ENCODE data around the gene CRADD. TPM values are rescaled to one million over a fixed set of nuclear protein-coding genes. Genes with fewer than 3 reads are reported as not detected.

Gene CRADD
- total and polyA plus RNA-seq, 10 of the 15 experiments (the other 5 are each of a cell fraction or from before 2014, with no cell fraction given), result 7.6 to 15.5 (median 11.7) TPM

DNA sequence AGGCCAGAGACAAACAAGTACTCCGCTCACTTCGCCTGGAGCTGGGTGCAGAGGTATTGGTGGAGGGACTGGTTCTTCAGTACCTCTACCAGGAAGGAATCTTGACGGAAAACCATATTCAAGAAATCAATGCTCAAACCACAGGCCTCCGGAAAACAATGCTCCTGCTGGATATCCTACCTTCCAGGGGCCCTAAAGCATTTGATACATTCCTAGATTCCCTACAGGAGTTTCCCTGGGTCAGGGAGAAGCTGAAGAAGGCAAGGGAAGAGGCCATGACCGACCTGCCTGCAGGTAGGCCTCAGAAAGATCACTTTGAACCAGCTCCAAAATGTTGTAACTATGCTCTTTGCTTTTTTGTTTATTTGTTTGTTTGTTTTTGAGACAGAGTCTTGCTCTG, 1.6 kb downstream of the CRADD start (continued):
- TF ChIP-seq, protein P1, sequence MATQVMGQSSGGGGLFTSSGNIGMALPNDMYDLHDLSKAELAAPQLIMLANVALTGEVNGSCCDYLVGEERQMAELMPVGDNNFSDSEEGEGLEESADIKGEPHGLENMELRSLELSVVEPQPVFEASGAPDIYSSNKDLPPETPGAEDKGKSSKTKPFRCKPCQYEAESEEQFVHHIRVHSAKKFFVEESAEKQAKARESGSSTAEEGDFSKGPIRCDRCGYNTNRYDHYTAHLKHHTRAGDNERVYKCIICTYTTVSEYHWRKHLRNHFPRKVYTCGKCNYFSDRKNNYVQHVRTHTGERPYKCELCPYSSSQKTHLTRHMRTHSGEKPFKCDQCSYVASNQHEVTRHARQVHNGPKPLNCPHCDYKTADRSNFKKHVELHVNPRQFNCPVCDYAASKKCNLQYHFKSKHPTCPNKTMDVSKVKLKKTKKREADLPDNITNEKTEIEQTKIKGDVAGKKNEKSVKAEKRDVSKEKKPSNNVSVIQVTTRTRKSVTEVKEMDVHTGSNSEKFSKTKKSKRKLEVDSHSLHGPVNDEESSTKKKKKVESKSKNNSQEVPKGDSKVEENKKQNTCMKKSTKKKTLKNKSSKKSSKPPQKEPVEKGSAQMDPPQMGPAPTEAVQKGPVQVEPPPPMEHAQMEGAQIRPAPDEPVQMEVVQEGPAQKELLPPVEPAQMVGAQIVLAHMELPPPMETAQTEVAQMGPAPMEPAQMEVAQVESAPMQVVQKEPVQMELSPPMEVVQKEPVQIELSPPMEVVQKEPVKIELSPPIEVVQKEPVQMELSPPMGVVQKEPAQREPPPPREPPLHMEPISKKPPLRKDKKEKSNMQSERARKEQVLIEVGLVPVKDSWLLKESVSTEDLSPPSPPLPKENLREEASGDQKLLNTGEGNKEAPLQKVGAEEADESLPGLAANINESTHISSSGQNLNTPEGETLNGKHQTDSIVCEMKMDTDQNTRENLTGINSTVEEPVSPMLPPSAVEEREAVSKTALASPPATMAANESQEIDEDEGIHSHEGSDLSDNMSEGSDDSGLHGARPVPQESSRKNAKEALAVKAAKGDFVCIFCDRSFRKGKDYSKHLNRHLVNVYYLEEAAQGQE (IDR thresholded peaks at IDR 0.05; ENCODE audit: low read depth, low read length), result no peak
- TF ChIP-seq, protein P2, sequence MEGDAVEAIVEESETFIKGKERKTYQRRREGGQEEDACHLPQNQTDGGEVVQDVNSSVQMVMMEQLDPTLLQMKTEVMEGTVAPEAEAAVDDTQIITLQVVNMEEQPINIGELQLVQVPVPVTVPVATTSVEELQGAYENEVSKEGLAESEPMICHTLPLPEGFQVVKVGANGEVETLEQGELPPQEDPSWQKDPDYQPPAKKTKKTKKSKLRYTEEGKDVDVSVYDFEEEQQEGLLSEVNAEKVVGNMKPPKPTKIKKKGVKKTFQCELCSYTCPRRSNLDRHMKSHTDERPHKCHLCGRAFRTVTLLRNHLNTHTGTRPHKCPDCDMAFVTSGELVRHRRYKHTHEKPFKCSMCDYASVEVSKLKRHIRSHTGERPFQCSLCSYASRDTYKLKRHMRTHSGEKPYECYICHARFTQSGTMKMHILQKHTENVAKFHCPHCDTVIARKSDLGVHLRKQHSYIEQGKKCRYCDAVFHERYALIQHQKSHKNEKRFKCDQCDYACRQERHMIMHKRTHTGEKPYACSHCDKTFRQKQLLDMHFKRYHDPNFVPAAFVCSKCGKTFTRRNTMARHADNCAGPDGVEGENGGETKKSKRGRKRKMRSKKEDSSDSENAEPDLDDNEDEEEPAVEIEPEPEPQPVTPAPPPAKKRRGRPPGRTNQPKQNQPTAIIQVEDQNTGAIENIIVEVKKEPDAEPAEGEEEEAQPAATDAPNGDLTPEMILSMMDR (IDR thresholded peaks at IDR 0.05 in 2 of 3, conservative IDR thresholded peaks at IDR 0.05 in 1 of 3; ENCODE audit: control insufficient read depth in 2 of 3, extremely low read depth in 1 of 3, insufficient read depth in 1 of 3, low read depth in 3 of 3, low read length in 3 of 3), result no peak
- TF ChIP-seq, protein P3, sequence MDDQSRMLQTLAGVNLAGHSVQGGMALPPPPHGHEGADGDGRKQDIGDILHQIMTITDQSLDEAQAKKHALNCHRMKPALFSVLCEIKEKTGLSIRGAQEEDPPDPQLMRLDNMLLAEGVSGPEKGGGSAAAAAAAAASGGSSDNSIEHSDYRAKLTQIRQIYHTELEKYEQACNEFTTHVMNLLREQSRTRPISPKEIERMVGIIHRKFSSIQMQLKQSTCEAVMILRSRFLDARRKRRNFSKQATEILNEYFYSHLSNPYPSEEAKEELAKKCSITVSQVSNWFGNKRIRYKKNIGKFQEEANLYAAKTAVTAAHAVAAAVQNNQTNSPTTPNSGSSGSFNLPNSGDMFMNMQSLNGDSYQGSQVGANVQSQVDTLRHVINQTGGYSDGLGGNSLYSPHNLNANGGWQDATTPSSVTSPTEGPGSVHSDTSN (IDR thresholded peaks at IDR 0.05; ENCODE audit: insufficient replicate concordance, low read depth, low read length), result no peak
- TF ChIP-seq PAX8 (IDR thresholded peaks at IDR 0.05), result no peak
- TF ChIP-seq, protein P4, sequence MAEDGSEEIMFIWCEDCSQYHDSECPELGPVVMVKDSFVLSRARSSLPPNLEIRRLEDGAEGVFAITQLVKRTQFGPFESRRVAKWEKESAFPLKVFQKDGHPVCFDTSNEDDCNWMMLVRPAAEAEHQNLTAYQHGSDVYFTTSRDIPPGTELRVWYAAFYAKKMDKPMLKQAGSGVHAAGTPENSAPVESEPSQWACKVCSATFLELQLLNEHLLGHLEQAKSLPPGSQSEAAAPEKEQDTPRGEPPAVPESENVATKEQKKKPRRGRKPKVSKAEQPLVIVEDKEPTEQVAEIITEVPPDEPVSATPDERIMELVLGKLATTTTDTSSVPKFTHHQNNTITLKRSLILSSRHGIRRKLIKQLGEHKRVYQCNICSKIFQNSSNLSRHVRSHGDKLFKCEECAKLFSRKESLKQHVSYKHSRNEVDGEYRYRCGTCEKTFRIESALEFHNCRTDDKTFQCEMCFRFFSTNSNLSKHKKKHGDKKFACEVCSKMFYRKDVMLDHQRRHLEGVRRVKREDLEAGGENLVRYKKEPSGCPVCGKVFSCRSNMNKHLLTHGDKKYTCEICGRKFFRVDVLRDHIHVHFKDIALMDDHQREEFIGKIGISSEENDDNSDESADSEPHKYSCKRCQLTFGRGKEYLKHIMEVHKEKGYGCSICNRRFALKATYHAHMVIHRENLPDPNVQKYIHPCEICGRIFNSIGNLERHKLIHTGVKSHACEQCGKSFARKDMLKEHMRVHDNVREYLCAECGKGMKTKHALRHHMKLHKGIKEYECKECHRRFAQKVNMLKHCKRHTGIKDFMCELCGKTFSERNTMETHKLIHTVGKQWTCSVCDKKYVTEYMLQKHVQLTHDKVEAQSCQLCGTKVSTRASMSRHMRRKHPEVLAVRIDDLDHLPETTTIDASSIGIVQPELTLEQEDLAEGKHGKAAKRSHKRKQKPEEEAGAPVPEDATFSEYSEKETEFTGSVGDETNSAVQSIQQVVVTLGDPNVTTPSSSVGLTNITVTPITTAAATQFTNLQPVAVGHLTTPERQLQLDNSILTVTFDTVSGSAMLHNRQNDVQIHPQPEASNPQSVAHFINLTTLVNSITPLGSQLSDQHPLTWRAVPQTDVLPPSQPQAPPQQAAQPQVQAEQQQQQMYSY (CRISPR knock-in tag; IDR thresholded peaks at IDR 0.05), result no peak
- TF ChIP-seq, protein P5, sequence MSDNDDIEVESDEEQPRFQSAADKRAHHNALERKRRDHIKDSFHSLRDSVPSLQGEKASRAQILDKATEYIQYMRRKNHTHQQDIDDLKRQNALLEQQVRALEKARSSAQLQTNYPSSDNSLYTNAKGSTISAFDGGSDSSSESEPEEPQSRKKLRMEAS (IDR thresholded peaks at IDR 0.05; ENCODE audit: low read depth, low read length), result no peak

All from GM12878 (cell line).